Measurements from ENCODE around the gene KLHL9. TPM values are rescaled to one million over a fixed set of nuclear protein-coding genes. Genes with fewer than 3 reads are reported as not detected.
A peak's percentile ranks its signal among the peaks of the same experiment; 100 is the strongest.

The KLHL9 gene
- total and polyA plus RNA-seq, 4 donors: 37.8 to 70.6 (median 47.2) TPM

- H3K27ac ChIP-seq (ENCODE audit: low read depth, low read length): no peak overlapping the region
- H3K36me3 ChIP-seq (ENCODE audit: control insufficient read depth, insufficient read depth, low read length): no peaks in the 10 kb centered on the region
- WGBS (ENCODE audit: insufficient coverage): 54% methylated on average over 3 of the region's 7 CpGs
- no peaks in the 10 kb centered on the region for H3K4me1 ChIP-seq (ENCODE audit: control insufficient read depth, insufficient read depth, low read length)
- H3K4me3 ChIP-seq (ENCODE audit: low read depth, low read length): no peak overlapping the region
- DNase-seq (ENCODE audit: low read depth in 4 of 6, low spot score in 6 of 6): peak in 2 of 6 donors; percentile 5 to 8
- no peaks in the 10 kb centered on the region for H3K27me3 ChIP-seq (ENCODE audit: control insufficient read depth, insufficient read depth, low read length)
- no peaks in the 10 kb centered on the region for H3K9me3 ChIP-seq (ENCODE audit: control insufficient read depth, insufficient read depth, low read length)
Observed at GRCh38 chr9:21357479-21358460, 22.6 kb upstream of the KLHL9 start.

DNA sequence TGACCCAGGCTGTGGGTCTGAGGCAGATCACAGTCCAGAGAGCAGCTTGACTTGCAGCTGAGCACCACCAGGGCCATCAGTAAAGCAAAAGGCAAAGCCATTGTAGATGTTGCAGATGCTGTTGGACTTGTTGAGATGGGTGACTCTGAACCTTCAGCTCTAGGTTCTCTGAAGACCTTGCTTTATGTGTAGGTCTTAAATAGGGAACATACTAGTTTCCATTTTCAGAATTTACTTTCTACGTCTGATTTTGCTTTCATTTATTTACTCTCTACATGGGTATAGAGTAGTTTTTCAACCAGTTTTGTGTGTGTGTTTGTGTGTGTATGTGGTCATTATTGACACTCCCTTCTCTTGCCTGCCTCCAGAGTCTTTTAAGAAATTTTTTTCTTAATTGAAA, 15.6 kb upstream of the KLHL9 start, which contains the start of gene IFNA6:
TSS of gene IFNA6 (minus strand) at position 101 of the 400 bp plus-strand sequence. CDS start at position 101, 0 bp downstream.
- no peaks in the 10 kb centered on the region for H3K4me1 ChIP-seq (ENCODE audit: control insufficient read depth, insufficient read depth, low read length)
- H3K9me3 ChIP-seq (ENCODE audit: control insufficient read depth, insufficient read depth, low read length): no peaks in the 10 kb centered on the region
- no peaks in the 10 kb centered on the region for H3K36me3 ChIP-seq (ENCODE audit: control insufficient read depth, insufficient read depth, low read length)
- no peak for DNase-seq (ENCODE audit: low read depth in 4 of 6, low spot score in 6 of 6)
- WGBS (ENCODE audit: insufficient coverage): no CpG with 5 or more reads among the region's 1 CpG
- no peak within 1 kb of the TSS for H3K27ac ChIP-seq (ENCODE audit: low read depth, low read length)
- no peak within 1 kb of the TSS for H3K4me3 ChIP-seq (ENCODE audit: low read depth, low read length)
- no peaks in the 10 kb centered on the region for H3K27me3 ChIP-seq (ENCODE audit: control insufficient read depth, insufficient read depth, low read length)

DNA sequence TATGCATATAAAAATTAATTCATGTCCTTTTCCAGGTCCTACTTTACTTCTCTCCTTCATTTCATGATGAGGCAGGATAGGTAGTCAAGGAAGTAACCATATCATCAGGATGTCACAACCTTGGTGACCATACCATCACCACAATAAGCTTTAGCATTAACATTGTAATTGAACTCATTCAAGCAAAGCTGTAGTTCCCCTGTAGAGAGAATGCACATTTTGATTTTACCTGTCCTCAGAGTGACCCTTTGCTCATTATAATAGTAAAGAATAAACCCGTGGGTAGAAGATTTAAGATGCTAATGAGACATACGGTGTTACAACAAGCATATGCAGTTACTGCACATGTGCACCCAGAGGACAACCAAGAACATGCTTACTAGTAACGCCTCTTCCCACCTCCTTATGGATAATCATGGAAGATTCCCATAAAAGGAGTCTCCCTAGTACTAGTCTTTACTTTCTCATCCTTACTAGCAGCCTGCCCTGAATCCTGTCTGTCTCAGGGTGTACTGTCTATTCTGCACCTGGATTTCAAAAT, 13.3 kb upstream of the KLHL9 start:
- H3K27ac ChIP-seq (ENCODE audit: low read depth, low read length): no peak overlapping the region
- no peaks in the 10 kb centered on the region for H3K36me3 ChIP-seq (ENCODE audit: control insufficient read depth, insufficient read depth, low read length)
- no peak overlapping the region for H3K4me3 ChIP-seq (ENCODE audit: low read depth, low read length)
- no peak for DNase-seq (ENCODE audit: low read depth in 4 of 6, low spot score in 6 of 6)
- H3K9me3 ChIP-seq (ENCODE audit: control insufficient read depth, insufficient read depth, low read length): no peaks in the 10 kb centered on the region
- 82% methylated on average over 1 of the region's 3 CpGs for WGBS (ENCODE audit: insufficient coverage)
- no peaks in the 10 kb centered on the region for H3K4me1 ChIP-seq (ENCODE audit: control insufficient read depth, insufficient read depth, low read length)
- no peaks in the 10 kb centered on the region for H3K27me3 ChIP-seq (ENCODE audit: control insufficient read depth, insufficient read depth, low read length)

GRCh38 chr9:21340735-21341134, 5.5 kb upstream of the KLHL9 start:
- Histone ChIP-seq H3K4me3 (ENCODE audit: low read depth, low read length) (no peak overlapping the region), H3K4me1 (ENCODE audit: control insufficient read depth, insufficient read depth, low read length) (no peaks in the 10 kb centered on the region), H3K27me3 (ENCODE audit: control insufficient read depth, insufficient read depth, low read length) (no peaks in the 10 kb centered on the region), H3K36me3 (ENCODE audit: control insufficient read depth, insufficient read depth, low read length) (no peaks in the 10 kb centered on the region), H3K27ac (ENCODE audit: low read depth, low read length) (no peak overlapping the region), H3K9me3 (ENCODE audit: control insufficient read depth, insufficient read depth, low read length) (no peaks in the 10 kb centered on the region)
- WGBS (ENCODE audit: insufficient coverage): no CpG with 5 or more reads among the region's 4 CpGs
- DNase-seq (ENCODE audit: low read depth in 4 of 6, low spot score in 6 of 6): no peak

DNA sequence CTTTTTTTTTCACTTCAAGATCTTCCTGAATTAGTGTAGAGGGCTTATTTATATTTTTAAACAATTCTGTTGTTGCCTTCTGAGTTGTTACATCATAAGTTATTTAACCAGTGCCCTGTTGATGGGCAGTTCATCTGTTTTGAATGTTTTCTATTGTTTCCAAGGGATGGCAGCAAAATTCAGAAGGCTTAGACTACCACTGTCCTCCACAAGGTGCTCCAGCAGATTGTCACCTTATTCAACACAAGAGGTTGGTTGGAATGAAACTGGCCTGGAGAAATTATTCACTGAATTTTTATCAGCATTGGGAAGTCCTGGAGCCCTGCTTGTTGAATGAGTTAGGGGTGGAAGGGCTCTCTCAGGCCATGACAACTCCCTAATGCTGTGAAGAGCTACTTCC, 1.3 kb upstream of the KLHL9 start:
- Histone ChIP-seq H3K36me3 (ENCODE audit: control insufficient read depth, insufficient read depth, low read length) (no peaks in the 10 kb centered on the region), H3K4me3 (ENCODE audit: low read depth, low read length) (no peak overlapping the region), H3K27me3 (ENCODE audit: control insufficient read depth, insufficient read depth, low read length) (no peaks in the 10 kb centered on the region), H3K9me3 (ENCODE audit: control insufficient read depth, insufficient read depth, low read length) (no peaks in the 10 kb centered on the region), H3K27ac (ENCODE audit: low read depth, low read length) (no peak overlapping the region), H3K4me1 (ENCODE audit: control insufficient read depth, insufficient read depth, low read length) (no peaks in the 10 kb centered on the region)
- no peak for DNase-seq (ENCODE audit: low read depth in 4 of 6, low spot score in 6 of 6)

DNA sequence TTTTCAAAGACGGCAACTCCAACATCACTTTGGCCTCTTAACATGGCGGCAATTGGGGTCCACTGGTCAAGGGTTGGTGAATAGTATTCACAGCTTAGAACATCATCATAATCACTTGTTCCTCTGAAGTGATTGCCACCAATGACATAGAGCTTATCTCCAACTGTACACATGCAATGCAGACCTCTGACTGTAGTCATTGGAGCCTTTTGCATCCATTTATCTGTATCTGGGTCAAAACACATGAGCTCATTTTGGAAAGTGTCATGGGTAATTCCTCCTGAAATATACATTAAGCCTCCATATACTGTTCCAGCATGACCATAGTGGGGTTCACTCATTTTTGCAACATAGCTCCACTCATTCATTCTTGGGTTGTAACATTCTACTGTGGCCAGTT, 2.0 kb downstream of the KLHL9 start:
- H3K4me3 ChIP-seq (ENCODE audit: low read depth, low read length): no peak overlapping the region
- no peaks in the 10 kb centered on the region for H3K27me3 ChIP-seq (ENCODE audit: control insufficient read depth, insufficient read depth, low read length)
- 100% methylated on average over 1 of the region's 2 CpGs for WGBS (ENCODE audit: insufficient coverage)
- no peak overlapping the region for H3K27ac ChIP-seq (ENCODE audit: low read depth, low read length)
- H3K36me3 ChIP-seq (ENCODE audit: control insufficient read depth, insufficient read depth, low read length): no peaks in the 10 kb centered on the region
- no peaks in the 10 kb centered on the region for H3K4me1 ChIP-seq (ENCODE audit: control insufficient read depth, insufficient read depth, low read length)
- H3K9me3 ChIP-seq (ENCODE audit: control insufficient read depth, insufficient read depth, low read length): no peaks in the 10 kb centered on the region
- DNase-seq (ENCODE audit: low read depth in 4 of 6, low spot score in 6 of 6): no peak

- WGBS (ENCODE audit: insufficient coverage): no CpG with 5 or more reads among the region's 5 CpGs
- Histone ChIP-seq H3K36me3 (ENCODE audit: control insufficient read depth, insufficient read depth, low read length) (no peaks in the 10 kb centered on the region), H3K4me3 (ENCODE audit: low read depth, low read length) (no peak overlapping the region), H3K4me1 (ENCODE audit: control insufficient read depth, insufficient read depth, low read length) (no peaks in the 10 kb centered on the region), H3K27ac (ENCODE audit: low read depth, low read length) (no peak overlapping the region), H3K27me3 (ENCODE audit: control insufficient read depth, insufficient read depth, low read length) (no peaks in the 10 kb centered on the region), H3K9me3 (ENCODE audit: control insufficient read depth, insufficient read depth, low read length) (no peaks in the 10 kb centered on the region)
- DNase-seq (ENCODE audit: low read depth in 4 of 6, low spot score in 6 of 6): no peak
Observed at GRCh38 chr9:21331676-21332402, 3.4 kb downstream of the KLHL9 start.

GRCh38 chr9:21326526-21327139, 8.6 kb downstream of the KLHL9 start:
- H3K36me3 ChIP-seq (ENCODE audit: control insufficient read depth, insufficient read depth, low read length): peaks cover 9% of the 10 kb centered on the region
- no peak overlapping the region for H3K27ac ChIP-seq (ENCODE audit: low read depth, low read length)
- H3K4me1 ChIP-seq (ENCODE audit: control insufficient read depth, insufficient read depth, low read length): no peaks in the 10 kb centered on the region
- no peak overlapping the region for H3K4me3 ChIP-seq (ENCODE audit: low read depth, low read length)
- no peaks in the 10 kb centered on the region for H3K9me3 ChIP-seq (ENCODE audit: control insufficient read depth, insufficient read depth, low read length)
- H3K27me3 ChIP-seq (ENCODE audit: control insufficient read depth, insufficient read depth, low read length): no peaks in the 10 kb centered on the region
- peak in 2 of 6 donors; percentile 63 to 83 for DNase-seq (ENCODE audit: low read depth in 4 of 6, low spot score in 6 of 6)
- no CpG with 5 or more reads among the region's 2 CpGs for WGBS (ENCODE audit: insufficient coverage)

- no peak for DNase-seq (ENCODE audit: low read depth in 4 of 6, low spot score in 6 of 6)
- Histone ChIP-seq H3K27me3 (ENCODE audit: control insufficient read depth, insufficient read depth, low read length) (no peaks in the 10 kb centered on the region), H3K27ac (ENCODE audit: low read depth, low read length) (no peak overlapping the region), H3K9me3 (ENCODE audit: control insufficient read depth, insufficient read depth, low read length) (no peaks in the 10 kb centered on the region), H3K4me1 (ENCODE audit: control insufficient read depth, insufficient read depth, low read length) (no peaks in the 10 kb centered on the region), H3K36me3 (ENCODE audit: control insufficient read depth, insufficient read depth, low read length) (peaks cover 9% of the 10 kb centered on the region), H3K4me3 (ENCODE audit: low read depth, low read length) (no peak overlapping the region)
- WGBS (ENCODE audit: insufficient coverage): no CpG with 5 or more reads among the region's 4 CpGs
Observed at GRCh38 chr9:21324047-21324446, 11.2 kb downstream of the KLHL9 start.
